IPS-NIHi7 (cell line): ENCODE data around the gene PNPLA2.
A peak's percentile ranks its signal among the peaks of the same experiment; 100 is the strongest.

Experiments used
- DNase-seq: peaks from one replicate; pipeline ENCODE4 v3.0.0; 2012; ENCODE audit warnings: mixed read lengths; ENCODE audit errors: extremely low spot score

PNPLA2 gene

GRCh38 chr11:858762-859339 is 40.1 kb downstream of the PNPLA2 start:
- DNase-seq: no peak

GRCh38 chr11:859394-860131 is 40.8 kb downstream of the PNPLA2 start:
- DNase-seq: no peak

- DNase-seq: no peak
These were observed 41.8 kb downstream of the PNPLA2 start for GRCh38 chr11:860234-861104.

GRCh38 chr11:861105-861479 is 42.4 kb downstream of the PNPLA2 start:
- no peak for DNase-seq

- DNase-seq: peak; percentile 68
These were observed 43.5 kb downstream of the PNPLA2 start for GRCh38 chr11:862081-862661.

GRCh38 chr11:862696-863022 is 43.9 kb downstream of the PNPLA2 start:
- DNase-seq: no peak

- DNase-seq: no peak
These were observed 44.6 kb downstream of the PNPLA2 start for GRCh38 chr11:863023-863909.

- DNase-seq: no peak
These were observed 45.5 kb downstream of the PNPLA2 start for GRCh38 chr11:863910-864827.

GRCh38 chr11:864898-865297 is 46.2 kb downstream of the PNPLA2 start:
- DNase-seq: no peak

GRCh38 chr11:865462-866430 is 47.0 kb downstream of the PNPLA2 start:
- no peak for DNase-seq

- no peak for DNase-seq
These were observed 47.8 kb downstream of the PNPLA2 start for GRCh38 chr11:866481-866880.

- no peak for DNase-seq
These were observed 49.2 kb downstream of the PNPLA2 start for GRCh38 chr11:867856-868358.

GRCh38 chr11:868394-868793 is 49.7 kb downstream of the PNPLA2 start:
- DNase-seq: no peak

GRCh38 chr11:868802-869201 is 50.1 kb downstream of the PNPLA2 start:
- DNase-seq: no peak

- DNase-seq: no peak
These were observed 50.8 kb downstream of the PNPLA2 start for GRCh38 chr11:869399-870126.

GRCh38 chr11:870127-870413 is 51.4 kb downstream of the PNPLA2 start:
- peak; percentile 54 for DNase-seq

- DNase-seq: no peak
These were observed 51.7 kb downstream of the PNPLA2 start for GRCh38 chr11:870418-870817.

GRCh38 chr11:871472-871871 is 52.8 kb downstream of the PNPLA2 start:
- DNase-seq: no peak

- no peak for DNase-seq
These were observed 54.1 kb downstream of the PNPLA2 start for GRCh38 chr11:872799-873198.
